IMR-90 (cell line): Measurements from ENCODE around the gene ATP12A. TPM values are rescaled to one million over a fixed set of nuclear protein-coding genes. Genes with fewer than 3 reads are reported as not detected.

ENCODE experiments used
- ATAC-seq: fragments of 200-7000 bp; cut with Tn5 transposase; 2 replicates; pipeline ENCODE4 v1.9.1; 2020; ENCODE audit warnings: low read depth, mild to moderate bottlenecking, moderate library complexity
- BruUV-seq: library from RNA; stranded (reverse); fragments of 400-500 nt; replicated peaks from 2 replicates; lab custom pipeline; 2021; lab: Mats Ljungman, UMichigan
- CTCF ChIA-PET: fragments of 300-600 bp; formaldehyde crosslinking; extraction: SDS; loops from one replicate; lab custom pipeline; 2021; ENCODE audit warnings: antibody characterized with exemption; lab: Yijun Ruan, JAX
- POLR2A ChIA-PET: fragments of 300-600 bp; sonication (Branson Sonifier 250); formaldehyde crosslinking; loops from one replicate; lab custom pipeline; 2022; ENCODE audit warnings: antibody characterized with exemption; ENCODE audit not compliant: unreplicated experiment; lab: Charles Lee
- DNase-seq: peaks from one replicate; pipeline ENCODE4 v3.0.0; 2013
- H2AFZ ChIP-seq: replicated peaks from 2 replicates; pipeline ENCODE3; 2013; ENCODE audit warnings: low read length, mild to moderate bottlenecking; ENCODE audit not compliant: poor library complexity
- H2AK5ac ChIP-seq: 2 replicates; pipeline ENCODE4 v1.6.1; 2013; ENCODE audit warnings: low read depth, low read length, inconsistent platforms
- H2AK9ac ChIP-seq: replicated peaks from 2 replicates; pipeline ENCODE3; 2013; ENCODE audit warnings: mild to moderate bottlenecking, low read depth, low read length, moderate library complexity; ENCODE audit not compliant: poor library complexity
- H2BK120ac ChIP-seq: 2 replicates; pipeline ENCODE4 v1.6.1; 2013; ENCODE audit warnings: low read depth, low read length, inconsistent platforms
- H2BK15ac ChIP-seq: 3 replicates; pipeline ENCODE4 v1.6.1; 2013; ENCODE audit warnings: low read depth, low read length, inconsistent platforms
- H2BK20ac ChIP-seq: 2 replicates; pipeline ENCODE4 v1.6.1; 2013; ENCODE audit warnings: low read depth, mild to moderate bottlenecking, inconsistent platforms, low read length, moderate library complexity
- H2BK5ac ChIP-seq: 2 replicates; pipeline ENCODE4 v1.6.1; 2013; ENCODE audit warnings: mild to moderate bottlenecking, low read depth, low read length, inconsistent platforms; ENCODE audit not compliant: poor library complexity, severe bottlenecking
- H3K14ac ChIP-seq: replicated peaks from 2 replicates; pipeline ENCODE4 v1.6.1; 2013; ENCODE audit warnings: low read depth, low read length, inconsistent platforms
- H3K18ac ChIP-seq: 2 replicates; pipeline ENCODE4 v1.6.1; 2013; ENCODE audit warnings: low read depth, low read length, control low read depth
- H3K23ac ChIP-seq: 2 replicates; pipeline ENCODE4 v1.6.1; 2013; ENCODE audit warnings: low read depth, low read length, inconsistent platforms
- H3K27ac ChIP-seq: 2 replicates; pipeline ENCODE4 v1.5.1; 2013; ENCODE audit warnings: mild to moderate bottlenecking, control low read depth, low read length; ENCODE audit not compliant: insufficient read depth
- H3K27me3 ChIP-seq: 2 replicates; pipeline ENCODE4 v1.6.1; 2013; ENCODE audit warnings: low read length; ENCODE audit not compliant: control insufficient read depth, insufficient read depth
- H3K36me3 ChIP-seq: 2 replicates; pipeline ENCODE4 v1.6.1; 2013; ENCODE audit warnings: low read length, mixed read lengths; ENCODE audit not compliant: control insufficient read depth, insufficient read depth
- H3K4ac ChIP-seq: 2 replicates; pipeline ENCODE4 v1.6.1; 2013; ENCODE audit warnings: low read depth, low read length, inconsistent platforms
- H3K4me1 ChIP-seq: 2 replicates; pipeline ENCODE4 v1.6.1; 2013; ENCODE audit warnings: low read length, mixed read lengths; ENCODE audit not compliant: control insufficient read depth, insufficient read depth
- H3K4me2 ChIP-seq: 2 replicates; pipeline ENCODE4 v1.6.1; 2013; ENCODE audit warnings: low read depth, mild to moderate bottlenecking, control low read depth, low read length, moderate library complexity
- H3K4me3 ChIP-seq: 2 replicates; pipeline ENCODE4 v1.5.1; 2013; ENCODE audit warnings: low read depth, mild to moderate bottlenecking, control low read depth, low read length, moderate library complexity; ENCODE audit not compliant: insufficient read depth
- H3K56ac ChIP-seq: 2 replicates; pipeline ENCODE4 v1.6.1; 2013; ENCODE audit warnings: low read length, inconsistent platforms; ENCODE audit not compliant: insufficient read depth; ENCODE audit errors: extremely low read depth
- H3K79me1 ChIP-seq, 2 experiments: 2 replicates each; pipeline ENCODE4 v1.6.1; 2013; ENCODE audit warnings: low read length in 2 of 2, inconsistent platforms in 1 of 2, low read depth in 1 of 2
- H3K9ac ChIP-seq: 2 replicates; pipeline ENCODE4 v1.6.1; 2013; ENCODE audit warnings: low read depth, low read length, control low read depth
- H3K9me1 ChIP-seq: 2 replicates; pipeline ENCODE4 v1.6.1; 2013; ENCODE audit warnings: low read length, inconsistent platforms; ENCODE audit not compliant: insufficient read depth
- H3K9me3 ChIP-seq: 2 replicates; pipeline ENCODE4 v1.6.1; 2013; ENCODE audit warnings: low read length; ENCODE audit not compliant: control insufficient read depth, insufficient read depth
- H4K20me1 ChIP-seq: 2 replicates; pipeline ENCODE4 v1.6.1; 2013; ENCODE audit warnings: low read length, inconsistent platforms; ENCODE audit not compliant: insufficient read depth
- H4K5ac ChIP-seq: 2 replicates; pipeline ENCODE4 v1.6.1; 2013; ENCODE audit warnings: mild to moderate bottlenecking, low read depth, low read length, control low read depth
- H4K8ac ChIP-seq, 2 experiments: 2 replicates each; pipeline ENCODE4 v1.6.1; 2013; ENCODE audit warnings: low read depth in 2 of 2, low read length in 2 of 2, control low read depth in 1 of 2, inconsistent platforms in 1 of 2
- H4K91ac ChIP-seq: 2 replicates; pipeline ENCODE4 v1.6.1; 2013; ENCODE audit warnings: low read depth, low read length, inconsistent platforms; ENCODE audit not compliant: insufficient read depth
- BHLHE40 ChIP-seq: fragments of 150-350 bp; IDR thresholded peaks from 2 replicates; pipeline ENCODE4 v1.6.1; 2016; ENCODE audit warnings: mild to moderate bottlenecking, low read depth, low read length
- CEBPB ChIP-seq: IDR thresholded peaks from 2 replicates; pipeline ENCODE4 v1.6.1; 2012; ENCODE audit warnings: low read depth, low read length, improper control_type of control experiment
- CHD1 ChIP-seq: IDR thresholded peaks from 2 replicates; pipeline ENCODE4 v1.6.1; 2012; ENCODE audit warnings: low read depth, low read length, improper control_type of control experiment
- FOS ChIP-seq: fragments of 150-350 bp; IDR thresholded peaks from 2 replicates; pipeline ENCODE4 v1.6.1; 2016; ENCODE audit warnings: low read depth, low read length
- MAFK ChIP-seq: IDR thresholded peaks from 2 replicates; pipeline ENCODE4 v1.6.1; 2012; ENCODE audit warnings: low read depth, low read length, improper control_type of control experiment
- MAZ ChIP-seq: IDR thresholded peaks from 2 replicates; pipeline ENCODE4 v1.6.1; 2012; ENCODE audit warnings: low read depth, mild to moderate bottlenecking, low read length, improper control_type of control experiment, moderate library complexity, borderline replicate concordance
- MXI1 ChIP-seq: IDR thresholded peaks from 2 replicates; pipeline ENCODE4 v1.6.1; 2012; ENCODE audit warnings: low read depth, mild to moderate bottlenecking, low read length, moderate library complexity, borderline replicate concordance
- NFE2L2 ChIP-seq: fragments of 150-350 bp; IDR thresholded peaks from 2 replicates; pipeline ENCODE4 v1.6.1; 2016; ENCODE audit warnings: low read depth, mild to moderate bottlenecking, low read length
- POLR2A ChIP-seq: IDR thresholded peaks from 2 replicates; pipeline ENCODE4 v1.6.1; 2012; ENCODE audit warnings: mild to moderate bottlenecking, low read depth, low read length
- RAD21 ChIP-seq: IDR thresholded peaks from 2 replicates; pipeline ENCODE4 v1.6.1; 2012; ENCODE audit warnings: low read length, improper control_type of control experiment
- RCOR1 ChIP-seq: IDR thresholded peaks from 2 replicates; pipeline ENCODE4 v1.6.1; 2012; ENCODE audit warnings: mild to moderate bottlenecking, low read length, improper control_type of control experiment; ENCODE audit not compliant: insufficient replicate concordance
- RFX5 ChIP-seq: IDR thresholded peaks from 2 replicates; pipeline ENCODE4 v1.8.0; 2012; ENCODE audit warnings: low read depth, mild to moderate bottlenecking, low read length, moderate library complexity
- SMC3 ChIP-seq: fragments of 150-350 bp; IDR thresholded peaks from 2 replicates; pipeline ENCODE4 v1.6.1; 2016; ENCODE audit warnings: low read depth, mild to moderate bottlenecking, antibody characterized with exemption, low read length, moderate library complexity
- WGBS, 2 experiments: methylation state at CpG; one replicate each; pipeline versions ENCODE4 v1.1.5 to v1.1.7; 2013; ENCODE audit warnings: missing lambda C conversion rate in 2 of 2; ENCODE audit not compliant: insufficient read length in 1 of 2; ENCODE audit errors: extremely low coverage in 2 of 2; 5-methylcytosine and 5-hydroxymethylcytosine counted together
- dilution Hi-C: fragments of 300-500 bp; cut with HindIII; formaldehyde crosslinking; loops from one replicate; pipeline ENCODE4 v1.14.3; 2018; ENCODE audit warnings: low sequenced_read_pairs; ENCODE audit not compliant: unreplicated experiment
- in situ Hi-C: fragments of 300-500 bp; cut with MboI; formaldehyde crosslinking; loops from 3 replicates; pipeline ENCODE4 v1.14.3; 2019; ENCODE audit warnings: low sequenced_read_pairs, inconsistent platforms, mixed read lengths
- intact Hi-C: fragments of 100-400 bp; cut with micrococcal nuclease; formaldehyde crosslinking; loops from 2 replicates; pipeline ENCODE4 v1.10.0; 2022
- polyA plus RNA-seq, 3 experiments: library from polyadenylated mRNA; depleted of rRNA; stranded (reverse); fragments of >200 nt; gene quantifications; 2 replicates each; pipeline ENCODE4 v1.2.3, GENCODE V29; 2012; ENCODE audit warnings: low replicate concordance in 1 of 3
- total RNA-seq: library from RNA; depleted of rRNA; stranded (reverse); fragments of >200 nt; gene quantifications from 2 replicates; pipeline ENCODE4 v1.2.3, GENCODE V29; 2012
- TF ChIP-seq, protein P1 (sequence below): fragments of 150-350 bp; IDR thresholded peaks from 2 replicates; pipeline ENCODE4 v1.6.1; 2016; ENCODE audit warnings: low read depth, mild to moderate bottlenecking, low read length, moderate library complexity, borderline replicate concordance
- TF ChIP-seq, protein P2 (sequence below): conservative IDR thresholded peaks from 2 replicates; pipeline ENCODE4 v1.5.1; 2012; ENCODE audit warnings: mild to moderate bottlenecking, low read depth, low read length, improper control_type of control experiment

Gene ATP12A
- total and polyA plus RNA-seq, 2 of the 4 experiments (the other 2 are of a cell fraction): not detected

- intact Hi-C loops: loop anchor here (5.0 kb wide), 2 partner anchors 32 to 243 kb away; no protein-coding TSS in a partner anchor
- Histone ChIP-seq H3K4me3 (no peak overlapping the region), H2AK5ac (no peak overlapping the region), H2AK9ac (no peak overlapping the region), H3K4ac (no peak overlapping the region), H3K79me1 (no peaks in the 10 kb centered on the region), H3K14ac (no peak overlapping the region), H4K20me1 (no peaks in the 10 kb centered on the region), H2BK15ac (no peak overlapping the region), H3K18ac (no peak overlapping the region), H4K91ac (no peak overlapping the region), H3K56ac (no peak overlapping the region), H2BK120ac (no peak overlapping the region), H3K9me1 (no peaks in the 10 kb centered on the region), H3K27me3 (peaks cover 7% of the 10 kb centered on the region), H2BK20ac (no peak overlapping the region), H4K5ac (no peak overlapping the region), H3K4me1 (no peaks in the 10 kb centered on the region), H3K4me2 (no peak overlapping the region), H3K23ac (no peak overlapping the region), H4K8ac (no peak overlapping the region), H3K36me3 (no peaks in the 10 kb centered on the region), H3K27ac (no peak overlapping the region), H3K9ac (no peak overlapping the region), H2AFZ (no peak overlapping the region), H3K9me3 (no peaks in the 10 kb centered on the region), H2BK5ac (no peak overlapping the region)
- WGBS, 2 experiments: 17% methylated on average over 1 of the region's 2 CpGs; no CpG with 5 or more reads in 1 of the 2 experiments
- DNase-seq: no peak
- ChIA-PET CTCF (no interaction called here), POLR2A (no interaction called here)
- no TSS peak for BruUV-seq
- ATAC-seq: no peak
- dilution Hi-C loops: no loop called here
- in situ Hi-C loops: no loop called here
- TF ChIP-seq RCOR1 (no peak), NFE2L2 (no peak), CHD1 (no peak), FOS (no peak), MAZ (no peak), CEBPB (no peak), MXI1 (no peak), SMC3 (no peak), MAFK (no peak), BHLHE40 (no peak), RFX5 (no peak), RAD21 (no peak), POLR2A (no peak)
- TF ChIP-seq, protein P1, sequence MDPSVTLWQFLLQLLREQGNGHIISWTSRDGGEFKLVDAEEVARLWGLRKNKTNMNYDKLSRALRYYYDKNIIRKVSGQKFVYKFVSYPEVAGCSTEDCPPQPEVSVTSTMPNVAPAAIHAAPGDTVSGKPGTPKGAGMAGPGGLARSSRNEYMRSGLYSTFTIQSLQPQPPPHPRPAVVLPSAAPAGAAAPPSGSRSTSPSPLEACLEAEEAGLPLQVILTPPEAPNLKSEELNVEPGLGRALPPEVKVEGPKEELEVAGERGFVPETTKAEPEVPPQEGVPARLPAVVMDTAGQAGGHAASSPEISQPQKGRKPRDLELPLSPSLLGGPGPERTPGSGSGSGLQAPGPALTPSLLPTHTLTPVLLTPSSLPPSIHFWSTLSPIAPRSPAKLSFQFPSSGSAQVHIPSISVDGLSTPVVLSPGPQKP: no peak
- TF ChIP-seq, protein P2, sequence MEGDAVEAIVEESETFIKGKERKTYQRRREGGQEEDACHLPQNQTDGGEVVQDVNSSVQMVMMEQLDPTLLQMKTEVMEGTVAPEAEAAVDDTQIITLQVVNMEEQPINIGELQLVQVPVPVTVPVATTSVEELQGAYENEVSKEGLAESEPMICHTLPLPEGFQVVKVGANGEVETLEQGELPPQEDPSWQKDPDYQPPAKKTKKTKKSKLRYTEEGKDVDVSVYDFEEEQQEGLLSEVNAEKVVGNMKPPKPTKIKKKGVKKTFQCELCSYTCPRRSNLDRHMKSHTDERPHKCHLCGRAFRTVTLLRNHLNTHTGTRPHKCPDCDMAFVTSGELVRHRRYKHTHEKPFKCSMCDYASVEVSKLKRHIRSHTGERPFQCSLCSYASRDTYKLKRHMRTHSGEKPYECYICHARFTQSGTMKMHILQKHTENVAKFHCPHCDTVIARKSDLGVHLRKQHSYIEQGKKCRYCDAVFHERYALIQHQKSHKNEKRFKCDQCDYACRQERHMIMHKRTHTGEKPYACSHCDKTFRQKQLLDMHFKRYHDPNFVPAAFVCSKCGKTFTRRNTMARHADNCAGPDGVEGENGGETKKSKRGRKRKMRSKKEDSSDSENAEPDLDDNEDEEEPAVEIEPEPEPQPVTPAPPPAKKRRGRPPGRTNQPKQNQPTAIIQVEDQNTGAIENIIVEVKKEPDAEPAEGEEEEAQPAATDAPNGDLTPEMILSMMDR: no peak
These were observed 44.5 kb downstream of the ATP12A start for GRCh38 chr13:24724714-24725113.
